ENCODE measurements around the gene PHC1.

GRCh38 chr12:8951744-8952143 lies 37.4 kb downstream of the PHC1 start:
- no peak for TF ChIP-seq POLR2AphosphoS5 (IDR thresholded peaks at IDR 0.05)
- TF ChIP-seq, protein P1, sequence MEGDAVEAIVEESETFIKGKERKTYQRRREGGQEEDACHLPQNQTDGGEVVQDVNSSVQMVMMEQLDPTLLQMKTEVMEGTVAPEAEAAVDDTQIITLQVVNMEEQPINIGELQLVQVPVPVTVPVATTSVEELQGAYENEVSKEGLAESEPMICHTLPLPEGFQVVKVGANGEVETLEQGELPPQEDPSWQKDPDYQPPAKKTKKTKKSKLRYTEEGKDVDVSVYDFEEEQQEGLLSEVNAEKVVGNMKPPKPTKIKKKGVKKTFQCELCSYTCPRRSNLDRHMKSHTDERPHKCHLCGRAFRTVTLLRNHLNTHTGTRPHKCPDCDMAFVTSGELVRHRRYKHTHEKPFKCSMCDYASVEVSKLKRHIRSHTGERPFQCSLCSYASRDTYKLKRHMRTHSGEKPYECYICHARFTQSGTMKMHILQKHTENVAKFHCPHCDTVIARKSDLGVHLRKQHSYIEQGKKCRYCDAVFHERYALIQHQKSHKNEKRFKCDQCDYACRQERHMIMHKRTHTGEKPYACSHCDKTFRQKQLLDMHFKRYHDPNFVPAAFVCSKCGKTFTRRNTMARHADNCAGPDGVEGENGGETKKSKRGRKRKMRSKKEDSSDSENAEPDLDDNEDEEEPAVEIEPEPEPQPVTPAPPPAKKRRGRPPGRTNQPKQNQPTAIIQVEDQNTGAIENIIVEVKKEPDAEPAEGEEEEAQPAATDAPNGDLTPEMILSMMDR (IDR thresholded peaks at IDR 0.05): no peak
